SK-N-SH treated with all-trans-retinoic acid at 6 μM for 48 hours (cell line): ENCODE data around the gene DNMT3A.

Experiments used
- ATAC-seq: fragments of 200-7000 bp; cut with Tn5 transposase; 3 replicates; pipeline ENCODE4 v1.9.1; 2020; ENCODE audit warnings: mild to moderate bottlenecking, moderate library complexity
- ARNTL ChIP-seq: fragments of 450-650 bp; formaldehyde crosslinking; IDR thresholded peaks from 2 replicates; pipeline ENCODE4 v1.5.0; 2020; ENCODE audit warnings: low read depth, mild to moderate bottlenecking, moderate library complexity, borderline replicate concordance
- BACH2 ChIP-seq: fragments of 250-450 bp; sonication (Bioruptor Pico); IDR thresholded peaks from 2 replicates; pipeline ENCODE4 v1.9.0; 2021; ENCODE audit warnings: mild to moderate bottlenecking, borderline replicate concordance
- CSDC2 ChIP-seq: fragments of 250-450 bp; sonication (Bioruptor Pico); IDR thresholded peaks from 2 replicates; pipeline ENCODE4 v1.5.0; 2020; ENCODE audit warnings: mild to moderate bottlenecking, moderate library complexity
- ESRRG ChIP-seq: fragments of 250-450 bp; sonication (Bioruptor Pico); IDR thresholded peaks from 2 replicates; pipeline ENCODE4 v1.6.1; 2021; ENCODE audit warnings: mild to moderate bottlenecking
- GLIS3 ChIP-seq: fragments of 250-450 bp; sonication (Bioruptor Pico); IDR thresholded peaks from 2 replicates; pipeline ENCODE4 v1.5.0; 2020; ENCODE audit warnings: mild to moderate bottlenecking, moderate library complexity
- ISL1 ChIP-seq: fragments of 250-450 bp; sonication (Bioruptor Pico); IDR thresholded peaks from 2 replicates; pipeline ENCODE4 v2.1.2; 2022; ENCODE audit warnings: mild to moderate bottlenecking, moderate library complexity
- OSR1 ChIP-seq: fragments of 250-450 bp; sonication (Bioruptor Pico); IDR thresholded peaks from 2 replicates; pipeline ENCODE4 v1.8.0; 2022; ENCODE audit warnings: moderate library complexity, mild to moderate bottlenecking, inconsistent platforms
- PPARA ChIP-seq: fragments of 250-450 bp; sonication (Bioruptor Pico); IDR thresholded peaks from 2 replicates; pipeline ENCODE4 v1.5.0; 2020; ENCODE audit warnings: mild to moderate bottlenecking, borderline replicate concordance
- RARB ChIP-seq: fragments of 250-450 bp; sonication (Bioruptor Pico); IDR thresholded peaks from 2 replicates; pipeline ENCODE4 v1.8.0; 2021; ENCODE audit warnings: mild to moderate bottlenecking, moderate library complexity
- SNAI2 ChIP-seq: fragments of 250-450 bp; sonication (Bioruptor Pico); IDR thresholded peaks from 2 replicates; pipeline ENCODE4 v1.5.0; 2020; ENCODE audit warnings: mild to moderate bottlenecking, moderate library complexity
- TCF4 ChIP-seq: fragments of 250-450 bp; sonication (Bioruptor Pico); IDR thresholded peaks from 2 replicates; pipeline ENCODE4 v1.8.0; 2021; ENCODE audit warnings: mild to moderate bottlenecking, moderate library complexity, borderline replicate concordance
- TOX ChIP-seq: fragments of 250-450 bp; sonication (Bioruptor Pico); IDR thresholded peaks from 2 replicates; pipeline ENCODE4 v1.8.0; 2021; ENCODE audit warnings: mild to moderate bottlenecking, moderate library complexity, borderline replicate concordance
- ZC3H10 ChIP-seq: fragments of 250-450 bp; sonication (Bioruptor Pico); IDR thresholded peaks from 2 replicates; pipeline ENCODE4 v1.5.1; 2021; ENCODE audit warnings: mild to moderate bottlenecking, moderate library complexity
- ZFP3 ChIP-seq: fragments of 250-450 bp; sonication (Bioruptor Pico); IDR thresholded peaks from 2 replicates; pipeline ENCODE4 v1.5.0; 2020; ENCODE audit warnings: mild to moderate bottlenecking, moderate library complexity
- ZFP30 ChIP-seq: fragments of 450-650 bp; formaldehyde crosslinking; IDR thresholded peaks from 2 replicates; pipeline ENCODE4 v1.5.0; 2022; ENCODE audit warnings: mild to moderate bottlenecking, moderate library complexity
- ZNF565 ChIP-seq: fragments of 450-650 bp; formaldehyde crosslinking; conservative IDR thresholded peaks from 2 replicates; pipeline ENCODE4 v1.5.0; 2020; ENCODE audit warnings: low read depth, mild to moderate bottlenecking, moderate library complexity
- ZNF70 ChIP-seq: fragments of 450-650 bp; formaldehyde crosslinking; IDR thresholded peaks from 2 replicates; pipeline ENCODE4 v1.5.0; 2020; ENCODE audit warnings: mild to moderate bottlenecking, moderate library complexity
- ZNF8 ChIP-seq: fragments of 450-650 bp; formaldehyde crosslinking; IDR thresholded peaks from 2 replicates; pipeline ENCODE4 v1.5.0; 2020; ENCODE audit warnings: mild to moderate bottlenecking, moderate library complexity
- TF ChIP-seq, protein P1 (sequence below): fragments of 250-450 bp; sonication (Bioruptor Pico); IDR thresholded peaks from 2 replicates; pipeline ENCODE4 v1.5.1; 2021; ENCODE audit warnings: mild to moderate bottlenecking, moderate library complexity
- TF ChIP-seq, protein P2 (sequence below): fragments of 250-450 bp; sonication (Bioruptor Pico); IDR thresholded peaks from 2 replicates; pipeline ENCODE4 v1.8.0; 2021; ENCODE audit warnings: low read depth, mild to moderate bottlenecking, moderate library complexity, borderline replicate concordance
- TF ChIP-seq, protein P3 (sequence below): fragments of 250-450 bp; sonication (Bioruptor Pico); IDR thresholded peaks from 2 replicates; pipeline ENCODE4 v1.5.0; 2020; ENCODE audit warnings: mild to moderate bottlenecking, moderate library complexity
- TF ChIP-seq, protein P4 (sequence below): fragments of 250-450 bp; sonication (Bioruptor Pico); IDR thresholded peaks from 2 replicates; pipeline ENCODE4 v1.8.0; 2020; ENCODE audit warnings: mild to moderate bottlenecking, moderate library complexity, borderline replicate concordance
- TF ChIP-seq, protein P5 (sequence below): fragments of 250-450 bp; sonication (Bioruptor Pico); IDR thresholded peaks from 2 replicates; pipeline ENCODE4 v1.5.1; 2020; ENCODE audit warnings: low read depth, mild to moderate bottlenecking, moderate library complexity

The DNMT3A gene

DNA sequence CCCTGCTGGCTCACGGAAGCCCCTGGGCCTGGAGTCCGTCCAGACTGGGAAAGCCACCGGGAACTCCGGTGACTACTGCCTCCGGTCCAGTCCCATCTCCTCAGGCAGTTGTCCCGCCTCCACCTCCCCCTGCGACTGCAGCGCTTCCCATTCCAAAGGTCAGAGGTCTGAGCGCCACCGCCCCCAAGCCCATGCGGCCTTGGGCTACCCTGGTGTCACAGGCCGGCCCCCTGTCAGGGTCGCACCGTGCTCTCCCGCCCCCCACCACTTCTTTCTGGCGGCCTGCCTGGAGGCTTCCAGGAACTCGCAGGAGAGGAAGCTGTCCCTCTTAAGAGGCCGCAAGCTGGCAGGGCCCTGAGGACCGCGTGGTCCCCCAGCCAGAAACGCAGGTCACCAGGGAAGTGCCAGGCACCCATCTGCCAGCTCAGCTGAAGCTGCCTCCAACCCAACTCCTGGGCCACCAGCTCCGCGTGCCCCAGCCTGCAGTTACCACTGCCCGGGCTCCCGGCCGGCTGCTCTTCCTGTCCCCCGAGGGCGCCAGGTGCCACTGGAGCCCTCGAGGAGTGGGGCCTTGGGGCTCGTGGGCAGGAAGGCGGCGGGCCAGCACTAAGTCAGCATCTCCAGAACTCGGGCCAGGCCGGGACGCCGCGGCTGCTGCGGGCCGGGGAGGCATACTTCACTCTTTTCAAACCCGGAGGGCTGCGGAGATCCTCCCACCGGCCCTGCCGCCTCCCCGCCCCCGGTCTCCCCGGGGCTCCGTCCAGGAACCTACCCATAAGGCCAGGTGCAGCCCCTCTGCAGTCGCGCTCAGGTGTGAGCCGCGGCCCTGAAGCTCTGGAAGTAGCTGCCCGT, 90.1 kb downstream of the DNMT3A start:
- peak; percentile 66 for ATAC-seq

DNA sequence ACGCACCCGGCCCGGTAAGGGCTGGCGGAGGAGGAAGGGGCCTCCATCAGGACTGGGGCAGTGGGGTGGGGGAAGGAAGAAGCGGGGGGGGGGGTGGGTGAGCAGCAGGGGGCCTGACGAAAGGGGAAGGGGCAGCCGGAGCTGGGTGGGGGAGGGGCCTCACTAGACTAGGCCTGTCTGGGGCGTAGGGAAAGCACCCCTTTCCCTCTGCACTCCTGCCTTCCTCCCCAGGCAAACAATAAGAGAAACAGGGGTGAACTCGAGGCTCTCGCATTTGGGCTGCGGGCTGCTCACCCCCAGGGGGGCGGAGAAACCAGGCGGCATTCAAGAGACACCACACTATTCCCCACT, 90.7 kb downstream of the DNMT3A start:
- no peak for ATAC-seq
- TF ChIP-seq TCF4 (CRISPR knock-in tag) (no peak), BACH2 (no peak), ZNF8 (CRISPR knock-in tag) (no peak), ZNF70 (CRISPR knock-in tag) (no peak), PPARA (CRISPR knock-in tag) (no peak), ZFP3 (CRISPR knock-in tag) (no peak), GLIS3 (no peak), OSR1 (CRISPR knock-in tag) (no peak), ZNF565 (no peak)
- TF ChIP-seq, protein P1, sequence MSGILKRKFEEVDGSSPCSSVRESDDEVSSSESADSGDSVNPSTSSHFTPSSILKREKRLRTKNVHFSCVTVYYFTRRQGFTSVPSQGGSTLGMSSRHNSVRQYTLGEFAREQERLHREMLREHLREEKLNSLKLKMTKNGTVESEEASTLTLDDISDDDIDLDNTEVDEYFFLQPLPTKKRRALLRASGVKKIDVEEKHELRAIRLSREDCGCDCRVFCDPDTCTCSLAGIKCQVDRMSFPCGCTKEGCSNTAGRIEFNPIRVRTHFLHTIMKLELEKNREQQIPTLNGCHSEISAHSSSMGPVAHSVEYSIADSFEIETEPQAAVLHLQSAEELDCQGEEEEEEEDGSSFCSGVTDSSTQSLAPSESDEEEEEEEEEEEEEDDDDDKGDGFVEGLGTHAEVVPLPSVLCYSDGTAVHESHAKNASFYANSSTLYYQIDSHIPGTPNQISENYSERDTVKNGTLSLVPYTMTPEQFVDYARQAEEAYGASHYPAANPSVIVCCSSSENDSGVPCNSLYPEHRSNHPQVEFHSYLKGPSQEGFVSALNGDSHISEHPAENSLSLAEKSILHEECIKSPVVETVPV, result no peak
- TF ChIP-seq, protein P2, sequence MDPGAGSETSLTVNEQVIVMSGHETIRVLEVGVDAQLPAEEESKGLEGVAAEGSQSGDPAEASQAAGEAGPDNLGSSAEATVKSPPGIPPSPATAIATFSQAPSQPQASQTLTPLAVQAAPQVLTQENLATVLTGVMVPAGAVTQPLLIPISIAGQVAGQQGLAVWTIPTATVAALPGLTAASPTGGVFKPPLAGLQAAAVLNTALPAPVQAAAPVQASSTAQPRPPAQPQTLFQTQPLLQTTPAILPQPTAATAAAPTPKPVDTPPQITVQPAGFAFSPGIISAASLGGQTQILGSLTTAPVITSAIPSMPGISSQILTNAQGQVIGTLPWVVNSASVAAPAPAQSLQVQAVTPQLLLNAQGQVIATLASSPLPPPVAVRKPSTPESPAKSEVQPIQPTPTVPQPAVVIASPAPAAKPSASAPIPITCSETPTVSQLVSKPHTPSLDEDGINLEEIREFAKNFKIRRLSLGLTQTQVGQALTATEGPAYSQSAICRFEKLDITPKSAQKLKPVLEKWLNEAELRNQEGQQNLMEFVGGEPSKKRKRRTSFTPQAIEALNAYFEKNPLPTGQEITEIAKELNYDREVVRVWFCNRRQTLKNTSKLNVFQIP (CRISPR knock-in tag), result no peak

More for the DNA sequence above, 90.1 kb downstream of the DNMT3A start:
- TF ChIP-seq, protein P3, sequence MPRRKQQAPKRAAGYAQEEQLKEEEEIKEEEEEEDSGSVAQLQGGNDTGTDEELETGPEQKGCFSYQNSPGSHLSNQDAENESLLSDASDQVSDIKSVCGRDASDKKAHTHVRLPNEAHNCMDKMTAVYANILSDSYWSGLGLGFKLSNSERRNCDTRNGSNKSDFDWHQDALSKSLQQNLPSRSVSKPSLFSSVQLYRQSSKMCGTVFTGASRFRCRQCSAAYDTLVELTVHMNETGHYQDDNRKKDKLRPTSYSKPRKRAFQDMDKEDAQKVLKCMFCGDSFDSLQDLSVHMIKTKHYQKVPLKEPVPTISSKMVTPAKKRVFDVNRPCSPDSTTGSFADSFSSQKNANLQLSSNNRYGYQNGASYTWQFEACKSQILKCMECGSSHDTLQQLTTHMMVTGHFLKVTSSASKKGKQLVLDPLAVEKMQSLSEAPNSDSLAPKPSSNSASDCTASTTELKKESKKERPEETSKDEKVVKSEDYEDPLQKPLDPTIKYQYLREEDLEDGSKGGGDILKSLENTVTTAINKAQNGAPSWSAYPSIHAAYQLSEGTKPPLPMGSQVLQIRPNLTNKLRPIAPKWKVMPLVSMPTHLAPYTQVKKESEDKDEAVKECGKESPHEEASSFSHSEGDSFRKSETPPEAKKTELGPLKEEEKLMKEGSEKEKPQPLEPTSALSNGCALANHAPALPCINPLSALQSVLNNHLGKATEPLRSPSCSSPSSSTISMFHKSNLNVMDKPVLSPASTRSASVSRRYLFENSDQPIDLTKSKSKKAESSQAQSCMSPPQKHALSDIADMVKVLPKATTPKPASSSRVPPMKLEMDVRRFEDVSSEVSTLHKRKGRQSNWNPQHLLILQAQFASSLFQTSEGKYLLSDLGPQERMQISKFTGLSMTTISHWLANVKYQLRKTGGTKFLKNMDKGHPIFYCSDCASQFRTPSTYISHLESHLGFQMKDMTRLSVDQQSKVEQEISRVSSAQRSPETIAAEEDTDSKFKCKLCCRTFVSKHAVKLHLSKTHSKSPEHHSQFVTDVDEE (CRISPR knock-in tag), result 0 out of 2 replicates have a peak, but pooled peaks have one; percentile 67
- TF ChIP-seq ZNF70 (CRISPR knock-in tag) (no peak), ZNF8 (CRISPR knock-in tag) (no peak), ZFP30 (CRISPR knock-in tag) (no peak), GLIS3 (no peak; the same call in 1 of the 2 replicates), ARNTL (CRISPR knock-in tag) (no peak), TCF4 (CRISPR knock-in tag) (no peak; the same call in 1 of the 2 replicates), PPARA (CRISPR knock-in tag) (no peak), ZC3H10 (CRISPR knock-in tag) (no peak), OSR1 (CRISPR knock-in tag) (no peak), ZFP3 (CRISPR knock-in tag) (peak; percentile 88), CSDC2 (CRISPR knock-in tag) (0 out of 2 replicates have a peak, but pooled peaks have one; percentile 45), ISL1 (CRISPR knock-in tag) (no peak), ZNF565 (no peak), RARB (CRISPR knock-in tag) (no peak), ESRRG (CRISPR knock-in tag) (no peak), SNAI2 (CRISPR knock-in tag) (peak; percentile 61; the same call in 1 of the 2 replicates), BACH2 (no peak), TOX (CRISPR knock-in tag) (no peak)
- TF ChIP-seq, protein P1, result no peak
- TF ChIP-seq, protein P4, sequence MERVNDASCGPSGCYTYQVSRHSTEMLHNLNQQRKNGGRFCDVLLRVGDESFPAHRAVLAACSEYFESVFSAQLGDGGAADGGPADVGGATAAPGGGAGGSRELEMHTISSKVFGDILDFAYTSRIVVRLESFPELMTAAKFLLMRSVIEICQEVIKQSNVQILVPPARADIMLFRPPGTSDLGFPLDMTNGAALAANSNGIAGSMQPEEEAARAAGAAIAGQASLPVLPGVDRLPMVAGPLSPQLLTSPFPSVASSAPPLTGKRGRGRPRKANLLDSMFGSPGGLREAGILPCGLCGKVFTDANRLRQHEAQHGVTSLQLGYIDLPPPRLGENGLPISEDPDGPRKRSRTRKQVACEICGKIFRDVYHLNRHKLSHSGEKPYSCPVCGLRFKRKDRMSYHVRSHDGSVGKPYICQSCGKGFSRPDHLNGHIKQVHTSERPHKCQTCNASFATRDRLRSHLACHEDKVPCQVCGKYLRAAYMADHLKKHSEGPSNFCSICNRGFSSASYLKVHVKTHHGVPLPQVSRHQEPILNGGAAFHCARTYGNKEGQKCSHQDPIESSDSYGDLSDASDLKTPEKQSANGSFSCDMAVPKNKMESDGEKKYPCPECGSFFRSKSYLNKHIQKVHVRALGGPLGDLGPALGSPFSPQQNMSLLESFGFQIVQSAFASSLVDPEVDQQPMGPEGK, result no peak; the same call in 1 of the 2 replicates
- TF ChIP-seq, protein P2 (CRISPR knock-in tag), result no peak
- TF ChIP-seq, protein P5, sequence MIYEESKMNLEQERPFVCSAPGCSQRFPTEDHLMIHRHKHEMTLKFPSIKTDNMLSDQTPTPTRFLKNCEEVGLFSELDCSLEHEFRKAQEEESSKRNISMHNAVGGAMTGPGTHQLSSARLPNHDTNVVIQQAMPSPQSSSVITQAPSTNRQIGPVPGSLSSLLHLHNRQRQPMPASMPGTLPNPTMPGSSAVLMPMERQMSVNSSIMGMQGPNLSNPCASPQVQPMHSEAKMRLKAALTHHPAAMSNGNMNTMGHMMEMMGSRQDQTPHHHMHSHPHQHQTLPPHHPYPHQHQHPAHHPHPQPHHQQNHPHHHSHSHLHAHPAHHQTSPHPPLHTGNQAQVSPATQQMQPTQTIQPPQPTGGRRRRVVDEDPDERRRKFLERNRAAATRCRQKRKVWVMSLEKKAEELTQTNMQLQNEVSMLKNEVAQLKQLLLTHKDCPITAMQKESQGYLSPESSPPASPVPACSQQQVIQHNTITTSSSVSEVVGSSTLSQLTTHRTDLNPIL, result no peak
